ENCODE results near the gene TCP11L2. TPM values are rescaled to one million over a fixed set of nuclear protein-coding genes. Genes with fewer than 3 reads are reported as not detected.

The TCP11L2 gene
- polyA plus RNA-seq, 1 donor from 2014 or later = 16.6 TPM

- H3K9ac ChIP-seq (ENCODE audit: low read length) = no peak overlapping the region
- no peak for TF ChIP-seq EP300 (conservative IDR thresholded peaks at IDR 0.05; ENCODE audit: poor library complexity, severe bottlenecking)
- H2AFZ ChIP-seq (ENCODE audit: low read depth, low read length) = no peak overlapping the region
- no peaks in the 10 kb centered on the region for H3F3A ChIP-seq (ENCODE audit: insufficient read depth, low read length, poor library complexity, severe bottlenecking)
- H3K36me3 ChIP-seq (ENCODE audit: insufficient read depth, low read length) = no peaks in the 10 kb centered on the region
- H3K27me3 ChIP-seq (ENCODE audit: insufficient read depth, low read depth, low read length) = no peaks in the 10 kb centered on the region
- H3K4me3 ChIP-seq (ENCODE audit: low read length) = no peak overlapping the region
- no peak overlapping the region for H3K4me2 ChIP-seq (ENCODE audit: low read length)
- no peaks in the 10 kb centered on the region for H3K9me2 ChIP-seq (ENCODE audit: insufficient read depth, low read length)
- H4K20me1 ChIP-seq (ENCODE audit: insufficient read depth) = no peaks in the 10 kb centered on the region
- no peak overlapping the region for H3K27ac ChIP-seq (ENCODE audit: low read length)
- H3K9me3 ChIP-seq (ENCODE audit: low read length) = no peaks in the 10 kb centered on the region
- H3K79me2 ChIP-seq (replicated peaks; ENCODE audit: insufficient read depth, low read length) = no peaks in the 10 kb centered on the region
Observed at GRCh38 chr12:106341086-106341877, 38.7 kb downstream of the TCP11L2 start.

- Histone ChIP-seq H3K9ac (ENCODE audit: low read length) (no peak overlapping the region), H3K4me3 (ENCODE audit: low read length) (no peak overlapping the region), H2AFZ (ENCODE audit: low read depth, low read length) (no peak overlapping the region), H3K9me3 (ENCODE audit: low read length) (no peaks in the 10 kb centered on the region), H3K4me2 (ENCODE audit: low read length) (no peak overlapping the region), H3K27me3 (ENCODE audit: insufficient read depth, low read depth, low read length) (no peaks in the 10 kb centered on the region), H3K79me2 (replicated peaks; ENCODE audit: insufficient read depth, low read length) (no peaks in the 10 kb centered on the region), H3K36me3 (ENCODE audit: insufficient read depth, low read length) (no peaks in the 10 kb centered on the region), H4K20me1 (ENCODE audit: insufficient read depth) (no peaks in the 10 kb centered on the region), H3K27ac (ENCODE audit: low read length) (no peak overlapping the region), H3F3A (ENCODE audit: insufficient read depth, low read length, poor library complexity, severe bottlenecking) (no peaks in the 10 kb centered on the region), H3K9me2 (ENCODE audit: insufficient read depth, low read length) (no peaks in the 10 kb centered on the region)
- TF ChIP-seq POLR2AphosphoS5 (IDR thresholded peaks at IDR 0.05) = no peak
- TF ChIP-seq TAF1 (IDR thresholded peaks at IDR 0.05; ENCODE audit: low read depth) = no peak
- no peak for TF ChIP-seq EP300 (conservative IDR thresholded peaks at IDR 0.05; ENCODE audit: poor library complexity, severe bottlenecking)
- TF ChIP-seq SMC3 (conservative IDR thresholded peaks at IDR 0.05; ENCODE audit: poor library complexity) = no peak
- TF ChIP-seq EZH2 (IDR thresholded peaks at IDR 0.05; ENCODE audit: borderline replicate concordance, insufficient read depth, low read length, poor library complexity, severe bottlenecking) = no peak
- no peak for TF ChIP-seq CTCF (IDR thresholded peaks at IDR 0.05; ENCODE audit: poor library complexity, severe bottlenecking)
- TF ChIP-seq REST (IDR thresholded peaks at IDR 0.05; ENCODE audit: borderline replicate concordance) = no peak
- no peak for TF ChIP-seq MXI1 (conservative IDR thresholded peaks at IDR 0.05; ENCODE audit: poor library complexity, severe bottlenecking)
- TF ChIP-seq RAD21 (conservative IDR thresholded peaks at IDR 0.05) = no peak
Observed at GRCh38 chr12:106342397-106343213, 40.1 kb downstream of the TCP11L2 start.

Data from neural cell (in vitro differentiated cells).